HG02943 (cell line): ENCODE measurements around the gene NTN1.

Source experiments
- ATAC-seq: cut with Tn5 transposase; IDR thresholded peaks from one replicate; pipeline ENCODE4 v1.9.1; 2021; ENCODE audit warnings: mild to moderate bottlenecking, low read depth, moderate library complexity; ENCODE audit not compliant: unreplicated experiment

Gene NTN1

GRCh38 chr17:9032151-9032550, 10.8 kb downstream of the NTN1 start:
- no peak for ATAC-seq

GRCh38 chr17:9032583-9032982, 11.3 kb downstream of the NTN1 start:
- ATAC-seq: no peak

- no peak for ATAC-seq
These were observed 13.9 kb downstream of the NTN1 start for GRCh38 chr17:9035249-9035648.

- ATAC-seq: no peak
These were observed 15.0 kb downstream of the NTN1 start for GRCh38 chr17:9036336-9036735.

- ATAC-seq: no peak
These were observed 16.4 kb downstream of the NTN1 start for GRCh38 chr17:9037736-9038135.

- ATAC-seq: no peak
These were observed 17.1 kb downstream of the NTN1 start for GRCh38 chr17:9038380-9038779.

- no peak for ATAC-seq
These were observed 23.6 kb downstream of the NTN1 start for GRCh38 chr17:9044772-9045463.

GRCh38 chr17:9050801-9051401, 29.6 kb downstream of the NTN1 start:
- no peak for ATAC-seq

GRCh38 chr17:9051561-9051960, 30.3 kb downstream of the NTN1 start:
- no peak for ATAC-seq

GRCh38 chr17:9052921-9053320, 31.6 kb downstream of the NTN1 start:
- no peak for ATAC-seq

- ATAC-seq: no peak
These were observed 32.1 kb downstream of the NTN1 start for GRCh38 chr17:9053406-9053805.

- ATAC-seq: no peak
These were observed 33.0 kb downstream of the NTN1 start for GRCh38 chr17:9054126-9054975.

GRCh38 chr17:9055281-9055680, 34.0 kb downstream of the NTN1 start:
- ATAC-seq: no peak

GRCh38 chr17:9056566-9056965, 35.3 kb downstream of the NTN1 start:
- ATAC-seq: no peak

GRCh38 chr17:9057310-9057709, 36.0 kb downstream of the NTN1 start:
- ATAC-seq: no peak

- no peak for ATAC-seq
These were observed 41.1 kb downstream of the NTN1 start for GRCh38 chr17:9062399-9062902.

- ATAC-seq: no peak
These were observed 43.1 kb downstream of the NTN1 start for GRCh38 chr17:9064311-9064834.

GRCh38 chr17:9071016-9071415, 49.7 kb downstream of the NTN1 start:
- no peak for ATAC-seq

GRCh38 chr17:9071811-9072498, 50.6 kb downstream of the NTN1 start:
- ATAC-seq: no peak

- no peak for ATAC-seq
These were observed 51.5 kb downstream of the NTN1 start for GRCh38 chr17:9072696-9073339.
